Colonic mucosa (tissue), 4 donors: Measurements from ENCODE around the gene YLPM1. TPM values are rescaled to one million over a fixed set of nuclear protein-coding genes. Genes with fewer than 3 reads are reported as not detected.

ENCODE experiments used
- DNase-seq: peaks from one replicate; pipeline ENCODE4 v3.0.0-alpha.2; 2020
- H3K27ac ChIP-seq: fragments of 200-600 bp; one replicate; pipeline ENCODE4 v1.8.0; 2021
- H3K27me3 ChIP-seq: fragments of 200-600 bp; one replicate; pipeline ENCODE4 v1.8.0; 2021
- H3K36me3 ChIP-seq: fragments of 200-600 bp; one replicate; pipeline ENCODE4 v1.8.0; 2021
- H3K4me1 ChIP-seq: fragments of 200-600 bp; one replicate; pipeline ENCODE4 v1.8.0; 2021; ENCODE audit warnings: mild to moderate bottlenecking
- H3K4me3 ChIP-seq: fragments of 200-600 bp; one replicate; pipeline ENCODE4 v1.8.0; 2021
- H3K9ac ChIP-seq, 2 donors: one replicate each; pipeline ENCODE4 v1.7.0; 2013; ENCODE audit warnings: control low read depth in 2 of 2, low read depth in 2 of 2, low read length in 2 of 2
- H3K9me3 ChIP-seq: fragments of 200-600 bp; one replicate; pipeline ENCODE4 v1.8.0; 2021
- CTCF ChIP-seq: fragments of 200-600 bp; IDR thresholded peaks from one replicate; pipeline ENCODE4 v1.8.0; 2022; ENCODE audit warnings: antibody characterized with exemption, mild to moderate bottlenecking
- intact Hi-C: fragments of 100-400 bp; cut with DNase I; formaldehyde crosslinking; loops from one replicate; pipeline ENCODE4 v1.14.1; 2022
- total RNA-seq, 2 donors: library from RNA; stranded (reverse); fragmentation: NEBNext Ultra II Directional in 1 of 2; extraction: Animal tissue kit (Norgen Biotek cat#: 25700) in 1 of 2; gene quantifications; one replicate each; pipeline ENCODE4 v1.2.1, GENCODE V29; 2021
- donor health status: healthy.
- donor health status: DM: no; HTN: no; CAD: no.
- donor health status: DM: no; HTN: no; CAD: no.

YLPM1 gene
- total RNA-seq, 2 donors from 2014 or later: 36.1 to 41.7 TPM

GRCh38 chr14:74733221-74733620, 29.9 kb upstream of the YLPM1 start:
- Histone ChIP-seq H3K9me3 (no peaks in the 10 kb centered on the region), H3K27ac (no peak overlapping the region), H3K4me3 (no peak overlapping the region), H3K9ac (no peak overlapping the region), H3K27me3 (no peaks in the 10 kb centered on the region), H3K36me3 (no peaks in the 10 kb centered on the region), H3K4me1 (no peaks in the 10 kb centered on the region)
- TF ChIP-seq CTCF: no peak
- DNase-seq: no peak
- intact Hi-C loops: no loop called here

- Histone ChIP-seq H3K27ac (no peak overlapping the region), H3K36me3 (no peaks in the 10 kb centered on the region), H3K9ac (no peak overlapping the region), H3K4me3 (no peak overlapping the region), H3K9me3 (no peaks in the 10 kb centered on the region), H3K27me3 (no peaks in the 10 kb centered on the region), H3K4me1 (no peaks in the 10 kb centered on the region)
- TF ChIP-seq CTCF: no peak
- no peak for DNase-seq
- intact Hi-C loops: no loop called here
Measured at GRCh38 chr14:74735125-74735524, 28.0 kb upstream of the YLPM1 start.

GRCh38 chr14:74737753-74738325, 25.3 kb upstream of the YLPM1 start:
- no peaks in the 10 kb centered on the region for H3K4me1 ChIP-seq
- no peak overlapping the region for H3K4me3 ChIP-seq
- no peaks in the 10 kb centered on the region for H3K9me3 ChIP-seq
- no peak for DNase-seq
- TF ChIP-seq CTCF: no peak
- intact Hi-C loops: no loop called here
- no peaks in the 10 kb centered on the region for H3K27me3 ChIP-seq
- no peak overlapping the region for H3K27ac ChIP-seq
- no peak overlapping the region for H3K9ac ChIP-seq
- H3K36me3 ChIP-seq: no peaks in the 10 kb centered on the region

GRCh38 chr14:74739293-74740030, 23.7 kb upstream of the YLPM1 start:
- TF ChIP-seq CTCF: no peak
- Histone ChIP-seq H3K27me3 (no peaks in the 10 kb centered on the region), H3K9ac (no peak overlapping the region), H3K9me3 (no peaks in the 10 kb centered on the region), H3K4me1 (no peaks in the 10 kb centered on the region), H3K36me3 (no peaks in the 10 kb centered on the region), H3K27ac (no peak overlapping the region), H3K4me3 (no peak overlapping the region)
- intact Hi-C loops: no loop called here
- DNase-seq: no peak

- H3K27me3 ChIP-seq: no peaks in the 10 kb centered on the region
- TF ChIP-seq CTCF: no peak
Measured at GRCh38 chr14:74747237-74747636, 15.9 kb upstream of the YLPM1 start.

More at GRCh38 chr14:74747237-74747636, 15.9 kb upstream of the YLPM1 start:
- intact Hi-C loops: no loop called here
- Histone ChIP-seq H3K9ac (no peak overlapping the region), H3K27ac (no peak overlapping the region), H3K4me3 (no peak overlapping the region), H3K4me1 (no peaks in the 10 kb centered on the region), H3K9me3 (no peaks in the 10 kb centered on the region), H3K36me3 (no peaks in the 10 kb centered on the region)
- DNase-seq: no peak
